Endometrium (tissue), 2 donors: ENCODE data around the gene ANK3.

Source experiments
- FAIRE-seq: peaks from 2 replicates; lab custom pipeline; 2012; peaks lifted over from hg19 to GRCh38; lab: Jason Lieb, UNC
- donor health status: control.
- donor health status: control.

ANK3 gene

GRCh38 chr10:60172363-60172990 is 217.2 kb downstream of the ANK3 start:
- no peak for FAIRE-seq

DNA sequence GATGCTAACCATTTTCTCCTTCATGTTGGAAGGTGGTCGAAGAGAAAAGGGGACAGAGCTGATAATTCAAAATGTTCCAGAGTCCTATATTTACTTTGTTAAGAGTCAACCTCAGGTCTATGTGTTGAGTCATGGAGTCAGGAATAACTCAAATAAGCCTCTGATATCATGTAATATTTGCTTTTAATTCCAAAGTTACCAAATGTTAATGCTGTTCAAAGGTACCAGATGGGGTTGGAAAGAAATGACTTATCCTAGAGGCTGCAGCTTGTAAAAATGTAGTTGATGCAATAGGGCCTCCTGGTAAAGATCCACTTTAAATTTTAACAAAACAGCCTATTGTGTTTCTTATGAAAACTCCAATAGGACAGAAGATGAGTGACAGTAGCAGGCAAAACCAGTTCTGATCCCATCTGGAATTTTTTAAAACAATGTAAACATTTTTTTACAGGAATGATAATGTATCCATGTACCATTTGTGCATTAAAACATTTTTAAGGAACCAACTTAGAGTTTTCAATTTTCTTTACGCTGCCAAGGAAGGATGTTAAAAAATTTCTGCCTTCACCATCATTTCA is 218.2 kb downstream of the ANK3 start:
- FAIRE-seq = no peak

DNA sequence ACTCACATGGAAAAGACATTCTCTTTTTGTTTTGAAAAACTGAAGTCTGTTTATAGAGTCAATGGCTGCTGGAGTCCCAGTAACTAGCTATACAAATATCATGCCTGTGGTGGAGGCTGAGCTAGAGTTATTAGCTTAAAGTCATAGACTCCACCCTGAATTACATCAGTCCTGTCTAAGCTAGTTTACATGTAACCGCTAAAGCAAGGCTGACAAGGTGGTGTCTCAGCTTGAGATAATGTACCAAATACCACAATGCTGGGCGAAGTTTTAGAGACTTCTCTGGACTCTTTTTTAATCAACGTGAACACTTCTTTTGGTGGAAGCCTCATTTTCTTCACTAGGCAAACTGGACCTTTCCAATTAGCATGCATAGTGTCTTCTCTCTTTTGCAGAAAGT is 219.4 kb downstream of the ANK3 start:
- FAIRE-seq = no peak

GRCh38 chr10:60169111-60169510 is 220.6 kb downstream of the ANK3 start:
- no peak for FAIRE-seq

DNA sequence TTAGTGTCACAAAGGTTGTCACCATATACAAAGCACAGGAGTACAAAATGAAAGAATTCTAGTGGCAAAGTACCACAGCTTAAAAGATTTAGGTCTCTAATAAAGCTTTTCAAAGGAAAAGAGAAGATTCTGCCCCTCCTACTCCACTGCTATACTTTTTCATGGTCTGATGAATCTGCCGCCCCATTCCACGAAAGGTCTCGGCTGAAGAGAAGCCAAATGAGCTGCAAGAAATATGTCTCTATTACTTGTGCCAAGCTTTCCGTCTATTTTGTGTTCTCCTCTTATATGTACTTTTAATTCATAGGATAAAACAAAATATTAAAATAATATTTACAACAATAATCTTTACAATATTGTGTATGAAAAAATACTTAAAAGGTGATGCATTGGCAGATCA is 222.6 kb downstream of the ANK3 start:
- FAIRE-seq = no peak

DNA sequence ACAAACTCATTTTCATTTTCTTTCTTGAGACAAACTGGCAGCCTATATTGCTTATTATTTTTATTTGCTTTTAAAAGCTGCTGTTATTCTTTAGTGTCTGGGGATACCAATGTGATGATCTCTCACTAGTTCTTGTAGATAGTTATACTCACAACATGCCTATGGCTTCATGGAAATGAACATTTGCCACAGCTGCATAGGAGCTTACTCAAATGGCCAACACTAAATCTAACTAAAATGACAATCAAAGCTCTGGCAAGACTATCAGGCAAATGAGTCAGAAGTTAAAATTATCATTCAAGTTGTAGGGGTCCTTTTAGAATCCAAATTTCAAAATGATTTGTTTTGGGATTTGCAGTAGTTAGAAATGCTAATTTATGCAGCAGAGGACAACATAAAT is 225.9 kb downstream of the ANK3 start:
- FAIRE-seq = no peak

- FAIRE-seq = no peak
Measured at GRCh38 chr10:60162631-60163030, 227.0 kb downstream of the ANK3 start.

DNA sequence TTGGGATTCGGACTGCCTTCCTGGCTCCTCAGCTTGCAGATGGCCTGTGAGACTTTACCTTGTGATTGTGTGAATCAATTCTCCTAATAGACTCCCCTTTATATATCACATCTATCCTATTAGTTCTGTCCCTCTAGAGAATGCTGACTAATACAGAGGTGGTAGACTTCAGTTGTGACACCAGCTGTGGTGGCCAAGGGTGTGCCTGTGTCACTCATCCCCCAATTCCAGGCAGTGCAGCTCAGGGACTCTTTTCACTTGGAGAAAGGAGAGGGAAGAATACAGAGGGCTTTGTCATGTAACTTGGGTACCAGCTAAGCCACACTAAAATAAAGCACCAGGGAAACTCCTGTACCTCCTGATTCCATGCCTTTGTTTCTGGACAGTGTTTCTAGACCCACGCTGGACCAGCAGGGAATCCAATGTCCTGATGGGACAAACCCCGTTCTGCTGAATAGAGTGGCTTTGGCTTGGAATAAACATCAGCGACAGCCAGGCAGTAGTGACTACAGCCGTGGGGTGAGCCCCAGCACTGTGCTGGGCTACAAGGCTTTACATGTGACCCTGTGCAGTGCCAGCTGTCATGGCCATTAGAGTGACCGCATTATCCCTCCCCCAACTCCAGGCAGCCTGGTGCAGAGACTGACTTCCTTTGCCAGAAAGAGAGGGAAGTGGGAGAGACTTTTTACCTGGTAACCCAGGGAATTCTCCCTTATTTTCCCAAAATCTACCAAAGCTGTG is 233.6 kb downstream of the ANK3 start:
- FAIRE-seq = no peak

- FAIRE-seq = no peak
Measured at GRCh38 chr10:60155099-60155877, 234.4 kb downstream of the ANK3 start.

DNA sequence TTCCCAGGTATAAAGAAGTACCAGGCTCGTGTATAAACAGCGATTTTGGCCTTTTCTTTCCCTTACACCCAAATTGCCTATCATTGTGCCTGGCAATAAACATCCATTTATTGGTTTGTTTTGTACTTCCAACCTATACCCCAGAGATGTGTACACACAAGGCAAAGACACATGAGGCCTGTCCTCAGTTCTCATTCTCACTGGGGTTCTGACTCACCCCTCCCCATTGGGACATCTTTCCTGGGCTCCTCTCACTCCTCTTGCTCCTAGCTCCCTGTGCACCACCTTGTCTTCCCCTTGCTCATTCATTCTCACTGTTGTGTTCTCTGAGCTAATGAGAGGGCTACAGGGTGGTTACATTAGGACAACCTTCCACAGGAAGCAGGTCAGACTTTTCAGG is 240.7 kb downstream of the ANK3 start:
- no peak for FAIRE-seq

DNA sequence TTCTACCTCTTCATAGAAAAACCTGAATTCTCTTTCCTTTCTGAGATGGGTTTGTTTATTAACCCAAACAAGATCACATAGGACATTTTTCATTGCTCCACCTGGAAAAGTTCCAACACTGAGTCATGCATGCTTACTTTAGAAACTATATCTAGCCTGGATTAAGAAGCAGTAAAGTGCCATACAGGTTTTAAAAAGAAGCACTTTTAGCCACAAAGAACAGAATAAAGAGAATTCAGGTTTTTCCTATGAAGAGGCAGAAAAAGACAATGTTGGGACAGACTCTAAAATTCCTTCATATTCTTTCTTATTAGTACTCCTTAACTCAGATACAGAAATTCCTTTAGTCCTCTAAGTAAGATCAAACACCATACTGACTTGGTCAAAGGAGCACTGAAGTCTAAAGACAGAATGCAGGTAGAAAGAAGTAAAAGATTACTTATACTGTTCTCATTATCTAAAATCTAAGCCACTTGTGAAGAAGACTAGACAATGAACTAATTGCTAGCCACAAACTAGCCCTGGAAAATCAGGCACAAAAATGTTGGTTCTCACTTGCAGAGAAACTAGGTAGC is 241.3 kb downstream of the ANK3 start:
- no peak for FAIRE-seq

- no peak for FAIRE-seq
Measured at GRCh38 chr10:60147576-60148265, 242.0 kb downstream of the ANK3 start.

DNA sequence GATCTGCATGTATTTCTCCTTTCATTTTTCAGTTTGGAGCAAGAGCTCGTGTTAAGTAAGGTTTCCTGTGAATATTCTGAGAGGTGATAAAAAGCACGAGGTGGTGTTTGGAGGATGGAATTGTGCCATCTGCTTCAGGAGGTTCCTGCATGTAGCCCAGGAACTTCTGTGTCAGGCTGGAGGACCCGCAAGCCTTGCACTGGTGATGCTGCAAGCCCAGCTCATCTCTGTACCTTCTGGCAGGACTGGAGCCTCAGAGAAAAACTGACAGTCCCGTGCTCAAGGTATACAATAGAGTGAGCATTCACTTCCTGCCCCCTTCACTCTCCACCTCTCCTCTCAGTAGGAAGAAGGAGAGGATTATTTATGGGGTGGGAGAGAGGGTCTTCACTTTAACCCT is 242.7 kb downstream of the ANK3 start:
- no peak for FAIRE-seq

DNA sequence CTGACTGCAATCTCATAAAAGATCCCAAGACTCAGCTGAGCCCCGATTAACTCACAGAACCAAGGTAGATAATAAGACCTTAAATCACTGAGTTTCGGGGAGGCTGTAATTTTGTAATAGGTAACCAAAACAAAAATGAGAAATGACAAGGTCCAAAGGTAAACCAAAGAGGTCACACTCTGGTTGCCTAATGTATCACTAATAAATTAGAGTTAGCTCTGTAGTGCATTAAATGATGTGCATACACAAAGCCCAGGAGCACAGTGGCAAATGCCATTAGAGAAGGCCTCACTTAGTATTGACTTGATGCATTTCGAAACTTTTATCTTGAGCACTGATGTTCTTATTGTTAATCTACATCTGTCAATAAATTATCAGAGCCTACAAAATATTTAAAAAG is 245.6 kb downstream of the ANK3 start:
- no peak for FAIRE-seq

DNA sequence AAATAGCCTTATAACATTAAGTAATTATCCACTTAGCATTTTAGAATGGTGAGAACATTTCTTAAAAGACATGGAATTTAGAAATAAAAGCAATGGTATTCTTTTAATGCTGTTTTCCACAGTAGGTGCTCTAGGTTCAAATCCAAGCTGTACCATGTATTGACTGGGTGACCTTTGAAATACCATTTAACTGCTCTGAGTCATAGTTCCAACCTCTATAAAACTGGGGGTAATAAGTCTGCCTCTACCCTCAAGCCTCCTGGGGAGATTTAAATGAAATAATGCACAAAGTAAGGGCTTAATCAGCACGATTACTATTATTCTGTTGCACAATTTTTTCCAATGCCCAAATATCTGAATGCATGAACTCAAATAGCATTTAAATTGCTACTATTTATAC is 246.9 kb downstream of the ANK3 start:
- no peak for FAIRE-seq

DNA sequence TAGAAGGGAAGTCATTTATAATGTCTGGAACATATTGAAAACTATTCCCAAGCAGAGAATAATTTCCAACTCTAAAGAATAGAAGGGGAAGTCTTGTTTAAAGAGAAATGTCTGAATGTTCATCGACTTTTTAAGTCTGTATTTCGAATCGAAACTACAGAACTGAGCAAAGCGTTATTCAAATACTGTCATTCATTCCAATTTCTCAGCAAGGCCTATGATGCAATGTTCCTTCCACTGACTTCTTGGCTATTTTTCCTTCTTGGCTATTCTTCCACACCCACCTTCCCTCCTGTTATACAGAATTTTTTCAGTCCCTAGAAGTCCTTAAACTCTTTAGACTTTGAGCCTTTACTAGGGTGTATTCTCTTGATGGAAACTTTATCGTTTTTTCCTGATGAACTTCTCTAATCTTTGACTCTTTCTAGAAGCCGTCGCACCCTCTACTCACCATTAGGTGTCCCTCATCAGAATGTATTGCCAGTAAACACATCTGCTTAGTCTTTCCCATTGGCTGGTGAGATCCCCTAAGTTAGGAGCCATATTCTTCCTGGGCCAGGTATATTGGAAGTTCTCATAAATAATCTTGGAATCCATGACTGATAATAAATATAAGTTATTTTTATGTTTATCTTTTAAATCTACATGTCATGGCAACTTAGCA is 247.6 kb downstream of the ANK3 start:
- no peak for FAIRE-seq

GRCh38 chr10:60140651-60141632 is 248.7 kb downstream of the ANK3 start:
- FAIRE-seq = no peak

- no peak for FAIRE-seq
Measured at GRCh38 chr10:60139798-60140566, 249.7 kb downstream of the ANK3 start.

DNA sequence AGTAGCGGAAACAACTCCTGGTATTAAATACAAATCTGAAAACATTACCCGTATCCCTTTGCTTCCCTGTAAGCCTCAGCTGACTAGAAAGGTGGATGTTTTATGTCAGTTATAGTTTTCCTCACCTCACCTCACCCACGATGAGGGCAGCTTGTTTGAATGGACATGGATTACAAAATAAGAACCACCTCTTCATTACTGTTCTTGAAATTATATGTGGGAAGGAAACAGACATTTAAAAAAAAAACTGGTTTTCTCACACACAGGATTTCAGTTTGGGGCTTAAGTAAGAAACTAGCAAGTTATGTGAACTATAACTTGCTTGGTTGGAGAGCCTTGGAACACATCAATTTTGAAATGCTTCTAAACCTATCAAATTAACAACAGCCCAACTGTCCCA is 250.4 kb downstream of the ANK3 start:
- no peak for FAIRE-seq
